Stimulated activated CD4-positive, alpha-beta T cell treated with anti-CD3 and anti-CD28 coated beads, Interleukin-4, amount 100 ng/mL, for 48 hours (primary cell): ENCODE data around the gene AP3S2.
"Not testable (repeated sequence)": the region's sequence is repeated elsewhere in the genome, so short reads cannot be mapped to it uniquely, and the experiment has no call there.

ENCODE experiments used
- DNase-seq, 2 donors: peaks; one replicate each; pipeline ENCODE4 v3.0.0-alpha.2; 2020; ENCODE audit warnings: low read depth in 2 of 2

Gene AP3S2

DNA sequence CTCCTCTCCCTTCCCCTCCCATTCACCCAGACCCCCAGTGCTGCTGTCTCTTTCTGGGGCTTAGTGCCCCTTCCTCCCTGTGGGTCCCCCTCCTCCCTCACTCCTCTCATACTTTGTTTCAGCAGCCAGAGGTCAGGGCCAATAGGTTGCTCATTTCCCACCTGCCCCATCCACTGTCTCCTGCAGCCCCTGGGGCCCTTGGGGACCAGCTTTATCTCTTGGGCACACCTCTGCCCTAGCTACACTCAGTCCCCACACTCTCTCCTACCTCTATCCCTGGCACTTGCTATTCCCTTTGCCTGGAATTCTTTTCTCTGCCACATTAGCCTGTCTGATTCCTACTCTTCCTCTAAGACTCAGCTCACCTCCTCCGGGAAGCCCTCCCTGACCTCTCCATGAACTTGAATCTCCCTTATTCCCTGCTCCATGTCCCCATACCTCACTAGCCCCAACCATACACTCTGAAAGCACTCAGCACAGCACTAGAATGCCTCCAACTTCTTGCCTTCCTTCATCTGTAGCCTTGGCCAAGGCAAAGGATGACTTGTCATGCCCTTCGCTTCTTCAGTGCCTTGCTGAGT is 93.8 kb downstream of the AP3S2 start:
- no peak for DNase-seq

- no peak for DNase-seq
Measured at GRCh38 chr15:89799011-89799911, 94.5 kb downstream of the AP3S2 start.

- DNase-seq = no peak
Measured at GRCh38 chr15:89797678-89798201, 96.1 kb downstream of the AP3S2 start.

GRCh38 chr15:89795996-89796395 is 97.8 kb downstream of the AP3S2 start:
- no peak for DNase-seq

- DNase-seq = no peak
Measured at GRCh38 chr15:89794627-89795241, 99.1 kb downstream of the AP3S2 start.

DNA sequence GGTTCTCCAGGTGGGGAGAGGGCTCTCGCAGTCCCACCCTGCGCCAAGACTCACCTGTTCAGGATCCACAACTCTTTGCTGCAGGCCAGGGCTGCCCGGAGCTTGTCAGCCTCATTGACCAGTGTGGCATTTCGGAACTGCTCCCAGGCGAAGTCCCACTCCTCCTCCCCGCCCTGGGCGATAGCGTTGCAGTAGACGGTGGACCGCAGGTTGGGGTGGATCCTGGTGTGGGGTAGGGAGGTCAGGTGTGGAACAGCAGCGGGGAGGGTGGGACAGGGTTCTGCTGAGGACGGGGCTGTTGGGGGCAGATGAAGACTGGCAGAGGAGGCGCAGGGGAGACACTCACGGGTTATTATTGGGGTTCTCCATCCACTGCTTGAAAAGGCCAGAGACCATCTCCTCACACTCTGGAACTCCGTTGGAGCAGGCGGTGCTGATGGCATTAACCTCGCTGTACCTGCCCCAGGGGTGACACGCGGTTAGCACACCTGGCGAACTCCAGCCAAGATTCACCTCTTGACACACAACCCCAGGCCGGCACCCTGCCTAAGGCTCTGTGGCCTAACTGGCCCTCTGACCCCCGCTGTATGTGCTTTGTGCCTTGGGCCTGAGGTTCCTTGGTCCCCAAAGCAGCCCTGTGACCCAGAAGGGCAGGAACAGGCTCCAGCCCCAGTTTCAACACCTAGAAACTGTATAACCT is 101.5 kb downstream of the AP3S2 start:
- DNase-seq = no peak

- no peak for DNase-seq
Measured at GRCh38 chr15:89790661-89791060, 103.1 kb downstream of the AP3S2 start.

DNA sequence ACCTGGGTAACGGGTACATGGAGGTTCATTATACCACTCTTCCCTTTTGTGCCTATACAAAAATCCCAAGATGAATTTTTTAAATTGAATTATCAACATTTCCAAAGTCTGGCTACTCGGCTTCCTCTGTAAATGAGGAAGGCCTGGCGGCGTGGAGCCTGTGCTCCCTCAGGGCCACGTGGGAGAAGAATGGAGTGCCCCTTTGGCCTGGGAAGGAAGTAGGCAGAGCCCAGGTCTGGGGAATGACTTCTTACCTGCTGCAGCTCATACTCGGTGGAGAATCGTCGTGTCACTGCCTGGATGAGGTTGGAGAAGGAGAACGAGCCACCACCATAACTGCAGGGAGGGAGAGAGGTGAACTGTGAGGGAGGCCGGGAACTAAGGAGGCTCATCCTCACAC is 103.6 kb downstream of the AP3S2 start:
- no peak for DNase-seq

DNA sequence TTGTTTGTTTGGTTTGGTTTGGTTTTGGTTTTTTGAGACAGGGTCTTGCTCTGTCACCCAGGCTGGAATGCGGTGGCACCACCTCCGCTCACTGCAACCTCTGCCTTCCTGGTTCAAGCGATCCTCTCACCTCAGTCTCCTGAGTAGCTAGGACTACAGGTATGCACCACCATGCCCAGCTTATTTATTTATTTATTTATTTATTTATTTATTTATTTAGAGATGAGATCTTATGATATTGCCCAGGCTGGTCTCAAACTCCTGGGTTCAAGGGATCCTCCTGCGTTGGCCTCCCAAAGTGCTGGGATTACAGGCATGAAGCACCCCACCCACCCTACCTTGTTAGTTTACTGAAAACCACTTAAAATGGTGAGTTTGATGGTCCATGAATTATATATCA is 105.2 kb downstream of the AP3S2 start:
- DNase-seq = not testable (repeated sequence)

GRCh38 chr15:89787944-89788343 is 105.8 kb downstream of the AP3S2 start:
- DNase-seq = no peak

- DNase-seq = no peak
Measured at GRCh38 chr15:89785774-89786140, 108.0 kb downstream of the AP3S2 start.

- DNase-seq = no peak
Measured at GRCh38 chr15:89785064-89785773, 108.6 kb downstream of the AP3S2 start.

GRCh38 chr15:89784686-89784960 is 109.2 kb downstream of the AP3S2 start:
- DNase-seq = no peak

DNA sequence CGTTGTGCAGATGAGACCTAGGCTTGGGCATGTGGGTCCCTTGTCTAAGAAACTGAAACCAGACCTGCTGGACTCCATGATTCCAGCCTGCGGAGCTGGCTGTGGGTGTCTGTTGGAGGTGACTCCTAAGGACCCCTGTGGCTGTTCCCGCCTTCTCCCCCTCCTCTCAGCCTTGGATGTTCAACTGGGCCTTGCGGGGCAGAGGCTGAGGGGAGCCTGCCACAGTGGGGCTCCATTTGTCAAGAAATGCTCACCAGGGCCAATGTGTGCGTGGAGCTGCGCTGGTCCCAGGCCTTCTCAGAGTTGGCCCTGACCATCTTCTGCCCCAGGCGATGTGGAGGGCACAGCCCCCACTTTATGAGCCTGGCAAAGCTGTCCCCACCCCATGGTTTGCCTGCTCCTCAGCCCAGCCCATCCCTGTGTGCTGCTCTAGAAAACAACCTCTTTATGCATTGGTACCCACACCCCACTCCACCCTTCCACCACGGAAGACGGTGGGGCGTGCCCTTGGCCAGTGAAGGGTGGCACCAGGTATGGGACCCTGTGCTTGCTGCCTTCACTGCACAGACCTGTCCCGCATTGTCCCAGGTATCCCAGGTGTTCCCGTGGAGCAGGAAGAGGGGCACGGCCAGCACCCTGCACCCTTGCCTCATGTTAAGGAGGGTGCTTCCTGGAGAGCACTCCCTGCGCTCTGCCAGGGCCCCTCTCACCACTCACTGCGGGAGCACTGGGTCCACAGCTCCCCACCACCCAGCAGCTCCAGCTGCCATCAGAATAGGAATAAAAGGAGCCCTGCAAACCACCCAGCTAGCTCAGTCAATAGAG is 109.7 kb downstream of the AP3S2 start:
- no peak for DNase-seq

GRCh38 chr15:89783111-89783860 is 110.5 kb downstream of the AP3S2 start:
- no peak for DNase-seq

GRCh38 chr15:89782619-89782950 is 111.2 kb downstream of the AP3S2 start:
- DNase-seq = not testable (repeated sequence)

GRCh38 chr15:89781891-89782618 is 111.7 kb downstream of the AP3S2 start:
- DNase-seq = no peak

- no peak for DNase-seq
Measured at GRCh38 chr15:89781055-89781454, 112.7 kb downstream of the AP3S2 start.

- no peak for DNase-seq
Measured at GRCh38 chr15:89780601-89781000, 113.2 kb downstream of the AP3S2 start.
